ENCODE data around the gene RBM18. TPM values are rescaled to one million over a fixed set of nuclear protein-coding genes. Genes with fewer than 3 reads are reported as not detected.

Gene RBM18
- total and polyA plus RNA-seq, 2 donors (not counting 1 experiment from before 2014, with no cell fraction given) = 9.7 to 12.4 TPM

DNA sequence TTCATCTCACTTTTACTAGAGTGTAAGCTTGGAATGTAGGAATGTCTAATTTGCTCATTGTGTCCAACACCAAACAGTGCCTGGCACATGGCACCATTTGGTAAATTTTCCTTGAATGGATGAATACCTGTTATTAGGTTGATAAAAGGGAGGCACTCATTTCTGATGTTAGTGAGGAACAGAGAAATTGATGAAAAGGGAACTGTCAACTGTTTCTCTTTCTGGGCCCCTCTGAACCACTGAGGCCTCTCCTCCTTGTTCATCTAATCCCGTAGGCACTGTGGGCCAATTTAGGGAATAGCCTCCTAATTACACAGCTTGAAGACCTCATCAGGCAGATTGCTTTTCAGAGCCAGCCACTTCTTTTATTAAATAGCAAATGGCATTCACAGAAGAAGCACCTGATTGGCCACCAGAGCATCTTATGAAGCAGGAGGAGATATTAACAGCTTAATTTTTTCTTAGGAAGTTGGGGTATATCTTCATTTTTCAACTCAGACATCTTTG lies 22.6 kb upstream of the RBM18 start:
- Histone ChIP-seq H3K9ac (ENCODE audit: low read length) (no peak overlapping the region), H3K4me3 (ENCODE audit: control extremely low read depth in 1 of 5, extremely low read depth in 1 of 5, insufficient read depth in 1 of 5, low read depth in 2 of 5, low read length in 4 of 5) (no peak overlapping the region), H2AFZ (ENCODE audit: insufficient read depth, low read depth, low read length, poor library complexity, severe bottlenecking) (no peak overlapping the region), H4K20me1 (ENCODE audit: control insufficient read depth, insufficient read depth, low read length, poor library complexity, severe bottlenecking) (no peaks in the 10 kb centered on the region), H3K27me3 (replicated peaks in 1 of 4; ENCODE audit: control extremely low read depth in 1 of 4, control insufficient read depth in 3 of 4, insufficient read depth in 4 of 4, low read length in 3 of 4) (no peaks in the 10 kb centered on the region), H3K4me1 (ENCODE audit: control insufficient read depth in 2 of 2, insufficient read depth in 2 of 2, low read length in 2 of 2) (peaks cover 25 to 30% of the 10 kb centered on the region in 2 donors), H3K36me3 (replicated peaks in 1 of 2; ENCODE audit: control extremely low read depth in 1 of 2, control insufficient read depth in 1 of 2, extremely low read depth in 1 of 2, insufficient read depth in 2 of 2, low read length in 1 of 2) (peaks cover 18 to 34% of the 10 kb centered on the region in 2 experiments), H3K27ac (ENCODE audit: low read length in 2 of 2) (peak overlapping the region; percentile 13 to 70), H3K79me2 (ENCODE audit: control insufficient read depth, insufficient read depth, low read length) (peaks cover 15% of the 10 kb centered on the region), H3K9me3 (ENCODE audit: control extremely low read depth in 1 of 3, control insufficient read depth in 2 of 3, insufficient read depth in 1 of 3, low read length in 2 of 3) (no peaks in the 10 kb centered on the region), H3K4me2 (replicated peaks; ENCODE audit: low read depth, low read length, poor library complexity, severe bottlenecking) (peak overlapping the region; percentile 20)
- Mint-ChIP-seq H3K27me3 (no peaks in the 10 kb centered on the region), H3K4me3 (peak overlapping the region; percentile 14), H3K27ac (peak overlapping the region; percentile 71), H3K9me3 (ENCODE audit: insufficient read depth) (no peaks in the 10 kb centered on the region), H3K4me1 (peaks cover 33% of the 10 kb centered on the region)
- POLR2A ChIA-PET = no interaction called here
- DNase-seq (peak; percentile 28), ATAC-seq (ENCODE audit: low read depth) (peak; percentile 36)
- intact Hi-C loops (cut with micrococcal nuclease) = no loop called here
- CTCF ChIA-PET = interaction anchor here (1.7 kb wide), 1 partner anchor 23 kb away, joined by 6 read pairs; the partner anchor contains the start of genes MRRF and RBM18
- WGBS (ENCODE audit: insufficient coverage) = 50% methylated on average over 1 of the region's 1 CpG
- TF ChIP-seq, protein P1, sequence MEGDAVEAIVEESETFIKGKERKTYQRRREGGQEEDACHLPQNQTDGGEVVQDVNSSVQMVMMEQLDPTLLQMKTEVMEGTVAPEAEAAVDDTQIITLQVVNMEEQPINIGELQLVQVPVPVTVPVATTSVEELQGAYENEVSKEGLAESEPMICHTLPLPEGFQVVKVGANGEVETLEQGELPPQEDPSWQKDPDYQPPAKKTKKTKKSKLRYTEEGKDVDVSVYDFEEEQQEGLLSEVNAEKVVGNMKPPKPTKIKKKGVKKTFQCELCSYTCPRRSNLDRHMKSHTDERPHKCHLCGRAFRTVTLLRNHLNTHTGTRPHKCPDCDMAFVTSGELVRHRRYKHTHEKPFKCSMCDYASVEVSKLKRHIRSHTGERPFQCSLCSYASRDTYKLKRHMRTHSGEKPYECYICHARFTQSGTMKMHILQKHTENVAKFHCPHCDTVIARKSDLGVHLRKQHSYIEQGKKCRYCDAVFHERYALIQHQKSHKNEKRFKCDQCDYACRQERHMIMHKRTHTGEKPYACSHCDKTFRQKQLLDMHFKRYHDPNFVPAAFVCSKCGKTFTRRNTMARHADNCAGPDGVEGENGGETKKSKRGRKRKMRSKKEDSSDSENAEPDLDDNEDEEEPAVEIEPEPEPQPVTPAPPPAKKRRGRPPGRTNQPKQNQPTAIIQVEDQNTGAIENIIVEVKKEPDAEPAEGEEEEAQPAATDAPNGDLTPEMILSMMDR (IDR thresholded peaks at IDR 0.05) = no peak
- TF ChIP-seq EZH2 (IDR thresholded peaks at IDR 0.05; ENCODE audit: borderline replicate concordance, insufficient read depth, low read depth, low read length, poor library complexity, severe bottlenecking) = no peak

- intact Hi-C loops (cut with micrococcal nuclease) = no loop called here
- Histone ChIP-seq H4K20me1 (ENCODE audit: control insufficient read depth, insufficient read depth, low read length, poor library complexity, severe bottlenecking) (no peaks in the 10 kb centered on the region), H3K27ac (ENCODE audit: low read length in 2 of 2) (peak overlapping the region; percentile 27 to 70), H3K9me3 (ENCODE audit: control extremely low read depth in 1 of 3, control insufficient read depth in 2 of 3, insufficient read depth in 1 of 3, low read length in 2 of 3) (no peaks in the 10 kb centered on the region), H2AFZ (ENCODE audit: insufficient read depth, low read depth, low read length, poor library complexity, severe bottlenecking) (no peak overlapping the region), H3K4me3 (ENCODE audit: control extremely low read depth in 1 of 5, extremely low read depth in 1 of 5, insufficient read depth in 1 of 5, low read depth in 2 of 5, low read length in 4 of 5) (no peak overlapping the region), H3K36me3 (replicated peaks in 1 of 2; ENCODE audit: control extremely low read depth in 1 of 2, control insufficient read depth in 1 of 2, extremely low read depth in 1 of 2, insufficient read depth in 2 of 2, low read length in 1 of 2) (peaks cover 16 to 34% of the 10 kb centered on the region in 2 experiments), H3K4me1 (ENCODE audit: control insufficient read depth in 2 of 2, insufficient read depth in 2 of 2, low read length in 2 of 2) (peaks cover 25 to 30% of the 10 kb centered on the region in 2 donors), H3K4me2 (replicated peaks; ENCODE audit: low read depth, low read length, poor library complexity, severe bottlenecking) (peak overlapping the region; percentile 20), H3K9ac (ENCODE audit: low read length) (no peak overlapping the region), H3K27me3 (replicated peaks in 1 of 4; ENCODE audit: control extremely low read depth in 1 of 4, control insufficient read depth in 3 of 4, insufficient read depth in 4 of 4, low read length in 3 of 4) (no peaks in the 10 kb centered on the region), H3K79me2 (ENCODE audit: control insufficient read depth, insufficient read depth, low read length) (peaks cover 16% of the 10 kb centered on the region)
- peak overlapping the region; percentile 71 for H3K27ac Mint-ChIP-seq
- peak; percentile 56 for DNase-seq
- ATAC-seq (ENCODE audit: low read depth) = peak; percentile 81
- H3K4me3 Mint-ChIP-seq = peak overlapping the region; percentile 12
- POLR2A ChIA-PET = no interaction called here
- WGBS (ENCODE audit: insufficient coverage) = no CpG with 5 or more reads among the region's 1 CpG
- H3K4me1 Mint-ChIP-seq = peaks cover 33% of the 10 kb centered on the region
- H3K27me3 Mint-ChIP-seq = no peaks in the 10 kb centered on the region
- CTCF ChIA-PET = interaction anchor here (1.7 kb wide), 1 partner anchor 22 kb away, joined by 6 read pairs; the partner anchor contains the start of genes MRRF and RBM18
- H3K9me3 Mint-ChIP-seq (ENCODE audit: insufficient read depth) = no peaks in the 10 kb centered on the region
- no peak for TF ChIP-seq EZH2 (IDR thresholded peaks at IDR 0.05; ENCODE audit: borderline replicate concordance, insufficient read depth, low read depth, low read length, poor library complexity, severe bottlenecking)
Measured at GRCh38 chr9:122286764-122287163, 22.1 kb upstream of the RBM18 start.
